PC-9 (cell line): ENCODE measurements around the gene ITGB5.

Source experiments
- CTCF ChIP-seq: fragments of 200-600 bp; sonication (generic); conservative IDR thresholded peaks from 2 replicates; pipeline ENCODE4 v1.6.1; 2017; ENCODE audit warnings: mixed run types, antibody characterized with exemption, mild to moderate bottlenecking, moderate library complexity
- EZH2 ChIP-seq: fragments of 200-600 bp; sonication (generic); IDR thresholded peaks from 2 replicates; pipeline ENCODE4 v1.8.0; 2017; ENCODE audit warnings: antibody characterized with exemption, low read depth

DNA sequence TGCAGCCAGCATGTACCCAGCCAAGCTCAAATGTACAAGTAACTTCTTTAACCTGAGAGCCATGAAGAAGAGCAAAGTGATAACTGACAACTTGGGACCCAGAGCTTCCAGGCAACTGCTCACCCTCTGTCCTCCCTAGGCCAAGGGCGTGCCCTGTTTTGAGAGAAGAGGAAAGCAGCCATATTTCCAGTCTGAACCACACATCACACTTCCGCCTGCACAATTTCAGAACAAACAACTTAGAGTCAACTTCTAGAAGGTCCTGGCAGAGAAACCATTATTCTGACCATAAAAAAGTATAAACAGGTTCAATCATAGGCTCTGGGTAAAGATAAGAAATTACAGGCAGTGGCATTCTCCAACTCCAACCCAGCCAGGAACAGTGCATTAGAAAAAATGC, 50.1 kb downstream of the ITGB5 start:
- TF ChIP-seq CTCF (no peak), EZH2 (no peak)
